Loucy (cell line): Measurements from ENCODE around the gene FDX1.

ENCODE experiments used
- H2AFZ ChIP-seq: fragments of 200-600 bp; sonication (generic); 2 replicates; pipeline ENCODE4 v1.6.0; 2016; ENCODE audit warnings: antibody characterized with exemption, mild to moderate bottlenecking, low read length, moderate library complexity
- H3F3A ChIP-seq: fragments of 200-600 bp; 2 replicates; pipeline ENCODE4 v1.6.0; 2016; ENCODE audit warnings: antibody characterized with exemption, low read depth, mild to moderate bottlenecking
- H3K27me3 ChIP-seq: fragments of 200-600 bp; sonication (generic); 2 replicates; pipeline ENCODE4 v1.6.1; 2014; ENCODE audit warnings: low read length, mild to moderate bottlenecking; ENCODE audit not compliant: insufficient read depth, poor library complexity, severe bottlenecking
- H3K36me3 ChIP-seq: fragments of 200-600 bp; sonication (generic); 2 replicates; pipeline ENCODE4 v1.6.1; 2016; ENCODE audit warnings: low read length; ENCODE audit not compliant: insufficient read depth
- H3K4me1 ChIP-seq: fragments of 200-600 bp; sonication (generic); 2 replicates; pipeline ENCODE4 v1.5.1; 2014; ENCODE audit warnings: low read length, mild to moderate bottlenecking; ENCODE audit not compliant: insufficient read depth, poor library complexity, severe bottlenecking
- H3K4me2 ChIP-seq: fragments of 200-600 bp; sonication (generic); 2 replicates; pipeline ENCODE4 v1.6.0; 2014; ENCODE audit warnings: antibody characterized with exemption, low read length, low read depth, mild to moderate bottlenecking; ENCODE audit not compliant: poor library complexity, severe bottlenecking
- H3K4me3 ChIP-seq: fragments of 200-600 bp; sonication (generic); 2 replicates; pipeline ENCODE4 v1.5.1; 2014; ENCODE audit warnings: low read length, mild to moderate bottlenecking, mixed read lengths; ENCODE audit not compliant: poor library complexity, severe bottlenecking
- H3K79me2 ChIP-seq: fragments of 200-600 bp; sonication (generic); 2 replicates; pipeline ENCODE4 v1.6.1; 2014; ENCODE audit warnings: low read length; ENCODE audit not compliant: insufficient read depth
- H3K9ac ChIP-seq: fragments of 200-600 bp; sonication (generic); 2 replicates; pipeline ENCODE4 v1.6.0; 2014; ENCODE audit warnings: mild to moderate bottlenecking, low read depth, low read length, moderate library complexity; ENCODE audit not compliant: poor library complexity, severe bottlenecking
- H3K9me2 ChIP-seq: fragments of 200-600 bp; sonication (generic); replicated peaks from 2 replicates; pipeline ENCODE4 v1.6.1; 2016; ENCODE audit warnings: low read depth, low read length, mixed read lengths
- H3K9me3 ChIP-seq: fragments of 200-600 bp; sonication (generic); 2 replicates; pipeline ENCODE4 v1.6.1; 2014; ENCODE audit warnings: mild to moderate bottlenecking, antibody characterized with exemption, low read length, low read depth; ENCODE audit not compliant: insufficient read depth
- H4K20me1 ChIP-seq: fragments of 200-600 bp; sonication (generic); 2 replicates; pipeline ENCODE4 v1.6.0; 2014; ENCODE audit warnings: antibody characterized with exemption, low read length, mild to moderate bottlenecking; ENCODE audit not compliant: insufficient read depth, poor library complexity, severe bottlenecking
- CTCF ChIP-seq: fragments of 200-600 bp; sonication (generic); conservative IDR thresholded peaks from 2 replicates; pipeline ENCODE4 v1.5.1; 2014; ENCODE audit warnings: mild to moderate bottlenecking, antibody characterized with exemption, low read length
- EZH2phosphoT487 ChIP-seq: fragments of 200-600 bp; IDR thresholded peaks from 2 replicates; pipeline ENCODE4 v1.6.1; 2018; ENCODE audit warnings: antibody characterized with exemption, mild to moderate bottlenecking, moderate library complexity, borderline replicate concordance

FDX1 gene

GRCh38 chr11:110488446-110488845 lies 58.7 kb downstream of the FDX1 start:
- Histone ChIP-seq H3K9me2 (no peaks in the 10 kb centered on the region), H3K27me3 (no peaks in the 10 kb centered on the region), H2AFZ (no peak overlapping the region), H3K79me2 (no peaks in the 10 kb centered on the region), H3K4me3 (no peak overlapping the region), H3K9ac (no peak overlapping the region), H3K4me2 (no peak overlapping the region), H3K36me3 (no peaks in the 10 kb centered on the region), H3F3A (no peaks in the 10 kb centered on the region), H3K9me3 (no peaks in the 10 kb centered on the region), H3K4me1 (peaks cover 6% of the 10 kb centered on the region), H4K20me1 (no peaks in the 10 kb centered on the region)
- TF ChIP-seq CTCF = no peak
- TF ChIP-seq EZH2phosphoT487 = no peak

GRCh38 chr11:110490886-110491285 lies 61.1 kb downstream of the FDX1 start:
- Histone ChIP-seq H2AFZ (no peak overlapping the region), H3K4me1 (peaks cover 4% of the 10 kb centered on the region)

GRCh38 chr11:110491577-110492320 lies 62.0 kb downstream of the FDX1 start:
- Histone ChIP-seq H3F3A (no peaks in the 10 kb centered on the region), H3K9me2 (no peaks in the 10 kb centered on the region), H4K20me1 (no peaks in the 10 kb centered on the region), H3K9me3 (no peaks in the 10 kb centered on the region), H3K4me2 (no peak overlapping the region), H3K27me3 (no peaks in the 10 kb centered on the region), H2AFZ (no peak overlapping the region), H3K4me3 (no peak overlapping the region), H3K9ac (no peak overlapping the region), H3K36me3 (no peaks in the 10 kb centered on the region), H3K4me1 (no peaks in the 10 kb centered on the region), H3K79me2 (no peaks in the 10 kb centered on the region)
- TF ChIP-seq CTCF = no peak
- no peak for TF ChIP-seq EZH2phosphoT487

More at GRCh38 chr11:110490886-110491285, 61.1 kb downstream of the FDX1 start:
- Histone ChIP-seq H3K36me3 (no peaks in the 10 kb centered on the region), H3K9me3 (no peaks in the 10 kb centered on the region), H3K27me3 (no peaks in the 10 kb centered on the region), H3K9ac (no peak overlapping the region), H3K9me2 (no peaks in the 10 kb centered on the region), H4K20me1 (no peaks in the 10 kb centered on the region), H3K4me2 (no peak overlapping the region), H3K4me3 (no peak overlapping the region), H3K79me2 (no peaks in the 10 kb centered on the region), H3F3A (no peaks in the 10 kb centered on the region)
- TF ChIP-seq EZH2phosphoT487 (no peak), CTCF (no peak)
